Hematopoietic multipotent progenitor cell treated with erythropoietin and hydrocortisone succinate and interleukin-3 and kit ligand, for 8 days (in vitro differentiated cells): ENCODE measurements around the gene RHAG.
A peak's percentile ranks its signal among the peaks of the same experiment; 100 is the strongest.

Experiments
- DNase-seq: peaks from one replicate; pipeline ENCODE4 v3.0.0-alpha.2; 2015

The RHAG gene

GRCh38 chr6:49563006-49563886 is 73.4 kb downstream of the RHAG start:
- DNase-seq: peak; percentile 11

GRCh38 chr6:49558238-49558637 is 78.4 kb downstream of the RHAG start:
- no peak for DNase-seq

- no peak for DNase-seq
Measured at GRCh38 chr6:49557177-49557576, 79.5 kb downstream of the RHAG start.

DNA sequence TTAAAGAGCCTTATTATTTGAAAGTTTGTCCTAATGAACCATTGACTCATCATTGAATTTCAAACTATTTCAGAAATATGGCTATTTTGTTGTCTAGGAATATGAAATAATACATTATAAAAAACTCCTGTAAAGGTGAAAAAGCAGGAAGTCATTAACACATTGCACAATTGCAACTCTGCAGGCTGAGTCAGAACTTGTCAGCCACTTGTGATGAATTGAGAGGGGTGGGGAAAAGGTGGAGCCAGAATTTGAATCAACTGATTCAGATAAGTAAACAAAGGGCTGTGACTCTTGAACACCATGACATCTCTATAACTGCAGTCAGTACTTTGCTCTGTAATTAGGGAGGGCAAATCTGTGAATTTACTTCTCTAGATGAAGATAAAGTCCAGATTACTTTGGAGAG is 80.2 kb downstream of the RHAG start:
- no peak for DNase-seq

GRCh38 chr6:49555951-49556350 is 80.7 kb downstream of the RHAG start:
- no peak for DNase-seq
